Measurements from ENCODE around the gene GXYLT2.
"Not testable (repeated sequence)": the region's sequence is repeated elsewhere in the genome, so short reads cannot be mapped to it uniquely, and the experiment has no call there.

The GXYLT2 gene

GRCh38 chr3:73003050-73003449, 115.2 kb downstream of the GXYLT2 start:
- in situ Hi-C loops (cut with MboI; ENCODE audit: low sequenced_read_pairs): not testable (repeated sequence)

- in situ Hi-C loops (cut with MboI; ENCODE audit: low sequenced_read_pairs): no loop called here
Observed at GRCh38 chr3:73004316-73004715, 116.5 kb downstream of the GXYLT2 start.

GRCh38 chr3:73007992-73008712, 120.3 kb downstream of the GXYLT2 start:
- in situ Hi-C loops (cut with MboI; ENCODE audit: low sequenced_read_pairs): no loop called here

GRCh38 chr3:73009008-73009407, 121.2 kb downstream of the GXYLT2 start:
- in situ Hi-C loops (cut with MboI; ENCODE audit: low sequenced_read_pairs): no loop called here

- in situ Hi-C loops (cut with MboI; ENCODE audit: low sequenced_read_pairs): no loop called here
Observed at GRCh38 chr3:73009750-73010149, 121.9 kb downstream of the GXYLT2 start.

- in situ Hi-C loops (cut with MboI; ENCODE audit: low sequenced_read_pairs): no loop called here
Observed at GRCh38 chr3:73010158-73010557, 122.3 kb downstream of the GXYLT2 start.

GRCh38 chr3:73018298-73018697, 130.5 kb downstream of the GXYLT2 start:
- in situ Hi-C loops (cut with MboI; ENCODE audit: low sequenced_read_pairs): no loop called here

GRCh38 chr3:73018790-73019441, 131.1 kb downstream of the GXYLT2 start:
- in situ Hi-C loops (cut with MboI; ENCODE audit: low sequenced_read_pairs): no loop called here

- in situ Hi-C loops (cut with MboI; ENCODE audit: low sequenced_read_pairs): no loop called here
Observed at GRCh38 chr3:73021301-73021835, 133.5 kb downstream of the GXYLT2 start.

- in situ Hi-C loops (cut with MboI; ENCODE audit: low sequenced_read_pairs): no loop called here
Observed at GRCh38 chr3:73024836-73025235, 137.0 kb downstream of the GXYLT2 start.

GRCh38 chr3:73026111-73026759, 138.4 kb downstream of the GXYLT2 start:
- in situ Hi-C loops (cut with MboI; ENCODE audit: low sequenced_read_pairs): no loop called here
